ENCODE measurements around the gene SSH3. TPM values are rescaled to one million over a fixed set of nuclear protein-coding genes. Genes with fewer than 3 reads are reported as not detected.

SSH3 gene
- total RNA-seq, 3 donors from 2014 or later (not counting 1 experiment from before 2014, with no cell fraction given): 34.3 to 42.7 (median 38.1) TPM

DNA sequence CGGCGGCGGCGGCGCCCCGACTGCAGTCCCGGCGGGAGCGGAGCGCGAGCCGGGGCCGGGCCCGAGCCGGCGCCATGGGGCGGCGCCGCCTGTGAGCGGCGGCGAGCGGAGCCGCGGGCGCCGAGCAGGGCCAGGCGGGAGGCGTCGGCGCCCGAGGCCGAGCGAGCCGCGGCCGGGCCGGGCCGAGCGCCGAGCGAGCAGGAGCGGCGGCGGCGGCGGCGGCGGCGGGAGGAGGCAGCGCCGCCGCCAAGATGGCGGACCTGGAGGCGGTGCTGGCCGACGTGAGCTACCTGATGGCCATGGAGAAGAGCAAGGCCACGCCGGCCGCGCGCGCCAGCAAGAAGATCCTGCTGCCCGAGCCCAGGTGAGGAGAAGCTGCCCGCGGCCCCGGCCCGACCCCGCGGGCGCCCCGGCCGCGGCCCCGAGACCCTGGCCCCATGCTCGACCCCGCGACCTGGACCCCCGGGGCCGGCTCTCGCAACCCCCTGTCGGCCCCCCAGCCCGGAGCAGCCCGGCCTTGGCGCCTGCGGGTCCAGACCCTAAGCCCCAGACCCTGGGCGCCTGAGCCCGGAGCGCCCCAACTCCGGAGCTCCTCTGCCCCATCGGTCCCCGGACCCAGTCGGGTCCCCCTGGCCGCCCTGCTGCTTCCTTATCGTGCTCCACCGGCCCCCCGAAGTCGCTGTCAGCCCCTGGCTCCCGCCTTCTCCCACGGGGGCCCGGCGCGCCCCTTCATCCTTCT lies 36.7 kb upstream of the SSH3 start, which contains the start of gene GRK2:
Gene GRK2, plus strand, starts transcription at position 25 of the 739 bp plus-strand sequence. Its CDS starts 227 bp downstream, at position 252.
- no peaks in the 10 kb centered on the region for H3K9me3 Mint-ChIP-seq
- H3K27ac ChIP-seq (ENCODE audit: low read length): peak within 1 kb of the TSS; percentile 95
- H3K36me3 Mint-ChIP-seq: no peaks in the 10 kb centered on the region
- ATAC-seq: peak; percentile 27 to 44 (median 33)
- H3K36me3 ChIP-seq (ENCODE audit: control insufficient read depth, insufficient read depth, low read length): peaks cover 18% of the 10 kb centered on the region
- peaks cover 65 to 80% of the 10 kb centered on the region in 2 donors for H3K4me1 Mint-ChIP-seq
- WGBS (ENCODE audit: insufficient coverage): under 1% methylated on average over 103 of the region's 103 CpGs
- H3K27ac Mint-ChIP-seq: peak within 1 kb of the TSS; percentile 96 to 97
- intact Hi-C loops (cut with micrococcal nuclease): loop anchor here (1.0 to 5.0 kb wide), 3 partner anchors 51 to 241 kb away; partner anchors contain the start of genes CDK2AP2, CLCF1 and PITPNM1
- H3K4me3 Mint-ChIP-seq: peak within 1 kb of the TSS; percentile 97
- peak in 1 of 2 donors; percentile 74 for DNase-seq
- H3K27me3 Mint-ChIP-seq (ENCODE audit: low read depth in 2 of 2): peaks cover 0 to 3% of the 10 kb centered on the region in 2 donors
- H3K4me1 ChIP-seq (ENCODE audit: control insufficient read depth, insufficient read depth, low read length): peaks cover 75% of the 10 kb centered on the region
- no peaks in the 10 kb centered on the region for H3K9me3 ChIP-seq (ENCODE audit: control insufficient read depth, insufficient read depth, low read length)
- no peaks in the 10 kb centered on the region for H3K27me3 ChIP-seq (ENCODE audit: control insufficient read depth, insufficient read depth, low read length)
- TF ChIP-seq CTCF (IDR thresholded peaks at IDR 0.05): no peak
- peak within 1 kb of the TSS; percentile 91 for H3K4me3 ChIP-seq (ENCODE audit: low read length)

DNA sequence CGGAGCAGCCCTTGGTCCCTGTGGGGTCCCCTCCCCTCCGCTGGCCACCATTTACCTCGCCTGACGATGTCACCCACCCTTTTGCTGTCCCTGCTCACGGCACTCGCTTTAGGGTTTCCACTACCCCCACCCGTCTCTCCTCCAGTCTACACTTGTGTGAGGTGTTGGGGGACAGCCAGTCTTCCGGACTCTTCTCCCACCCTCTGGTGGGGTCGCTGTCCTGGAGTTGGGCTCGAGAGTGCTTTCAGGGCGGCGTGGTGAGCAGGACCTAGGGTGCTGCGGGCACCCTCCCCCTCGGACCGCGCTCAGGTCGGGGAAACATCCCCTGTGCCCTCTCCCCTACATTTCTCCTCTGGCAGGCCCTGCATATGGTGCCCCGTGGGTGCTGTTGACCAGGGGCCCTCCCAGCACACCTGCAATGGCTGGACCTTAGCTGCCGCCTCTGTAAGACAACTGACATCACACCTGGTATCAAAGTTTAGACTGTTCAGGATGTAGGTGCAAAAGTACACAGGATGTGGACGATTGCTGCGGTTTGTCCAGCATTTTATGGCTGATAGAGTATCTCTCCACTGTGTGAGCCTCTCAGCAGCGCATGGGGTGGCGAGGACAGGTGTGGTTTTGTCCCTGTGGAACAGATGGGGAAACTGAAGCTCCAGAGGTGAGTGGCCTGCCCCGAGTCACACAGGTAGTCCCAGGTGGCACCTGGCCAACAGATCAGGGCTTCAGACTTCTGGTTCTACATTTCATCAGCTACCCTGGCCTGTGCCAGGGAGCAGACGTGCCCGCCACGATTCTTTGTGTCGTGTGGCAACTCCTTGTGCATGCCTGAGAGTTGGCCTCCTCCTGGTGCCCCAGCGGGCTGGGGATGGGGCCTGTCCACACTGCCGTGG lies 35.9 kb upstream of the SSH3 start:
- no peaks in the 10 kb centered on the region for H3K27me3 Mint-ChIP-seq (ENCODE audit: low read depth in 2 of 2)
- no peaks in the 10 kb centered on the region for H3K9me3 ChIP-seq (ENCODE audit: control insufficient read depth, insufficient read depth, low read length)
- TF ChIP-seq CTCF (IDR thresholded peaks at IDR 0.05): no peak
- WGBS (ENCODE audit: insufficient coverage): under 1% methylated on average over 30 of the region's 30 CpGs
- peaks cover 66 to 82% of the 10 kb centered on the region in 2 donors for H3K4me1 Mint-ChIP-seq
- peak; percentile 2 to 5 (median 3) for ATAC-seq
- DNase-seq: peak; percentile 49 to 52
- H3K27me3 ChIP-seq (ENCODE audit: control insufficient read depth, insufficient read depth, low read length): no peaks in the 10 kb centered on the region
- no peaks in the 10 kb centered on the region for H3K36me3 Mint-ChIP-seq
- peaks cover 25% of the 10 kb centered on the region for H3K36me3 ChIP-seq (ENCODE audit: control insufficient read depth, insufficient read depth, low read length)
- peak overlapping the region; percentile 97 for H3K4me3 Mint-ChIP-seq
- intact Hi-C loops (cut with micrococcal nuclease): loop anchor here (1.0 to 5.0 kb wide), 6 partner anchors 10 to 240 kb away; partner anchors contain the start of genes CDK2AP2, CLCF1 and PITPNM1
- peaks cover 75% of the 10 kb centered on the region for H3K4me1 ChIP-seq (ENCODE audit: control insufficient read depth, insufficient read depth, low read length)
- peak overlapping the region; percentile 91 for H3K4me3 ChIP-seq (ENCODE audit: low read length)
- no peaks in the 10 kb centered on the region for H3K9me3 Mint-ChIP-seq
- peak overlapping the region; percentile 96 to 97 for H3K27ac Mint-ChIP-seq
- peak overlapping the region; percentile 95 for H3K27ac ChIP-seq (ENCODE audit: low read length)

DNA sequence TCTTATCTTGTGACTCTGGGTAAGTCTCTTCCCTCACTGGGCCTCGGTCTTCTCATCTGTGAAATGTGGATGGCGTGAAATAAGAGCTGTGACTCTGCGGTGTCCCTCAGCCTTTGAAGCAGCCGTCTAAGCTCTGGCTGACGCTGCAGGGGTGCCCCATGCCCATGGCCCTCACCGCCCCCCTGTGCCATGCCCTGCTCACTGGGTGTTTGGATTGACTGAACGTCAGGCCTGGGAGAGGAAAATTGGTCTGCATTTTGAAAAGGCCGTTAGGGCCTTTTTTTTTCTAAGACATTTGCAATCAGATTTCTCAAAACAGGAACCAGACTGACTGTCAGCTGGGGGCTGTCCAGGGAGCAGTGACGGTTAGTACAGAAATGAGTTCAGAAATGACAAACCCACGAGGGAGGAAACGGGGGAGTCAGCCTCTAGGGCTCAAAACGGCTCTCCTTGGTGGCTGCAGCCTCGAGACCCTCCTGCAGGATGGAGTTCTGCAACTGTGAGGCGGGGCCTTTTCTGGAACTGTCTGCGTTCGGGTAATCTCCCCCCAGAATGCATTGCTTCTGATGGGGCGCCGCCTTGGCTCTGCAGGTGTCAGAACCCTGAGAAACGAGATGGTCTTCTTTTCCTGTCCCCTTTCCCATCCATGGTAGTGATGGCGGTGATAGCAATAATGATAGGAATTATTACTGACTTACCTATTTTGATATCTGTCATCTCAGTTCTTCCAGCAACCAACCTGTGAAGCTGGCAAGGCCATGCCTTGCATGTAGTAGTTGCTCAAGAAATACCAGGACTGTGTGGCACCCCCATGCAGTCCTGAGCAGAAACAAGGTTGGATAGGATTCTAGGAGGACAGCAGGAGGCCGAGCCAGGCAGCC lies 35.0 kb upstream of the SSH3 start:
- Histone ChIP-seq H3K27me3 (ENCODE audit: control insufficient read depth, insufficient read depth, low read length) (no peaks in the 10 kb centered on the region), H3K4me1 (ENCODE audit: control insufficient read depth, insufficient read depth, low read length) (peaks cover 75% of the 10 kb centered on the region), H3K27ac (ENCODE audit: low read length) (peak overlapping the region; percentile 95), H3K36me3 (ENCODE audit: control insufficient read depth, insufficient read depth, low read length) (peaks cover 34% of the 10 kb centered on the region), H3K4me3 (ENCODE audit: low read length) (peak overlapping the region; percentile 91), H3K9me3 (ENCODE audit: control insufficient read depth, insufficient read depth, low read length) (no peaks in the 10 kb centered on the region)
- intact Hi-C loops (cut with micrococcal nuclease): loop anchor here (1.0 to 5.0 kb wide), 5 partner anchors 9 to 239 kb away; partner anchors contain the start of genes CDK2AP2, CLCF1 and PITPNM1
- H3K27ac Mint-ChIP-seq: peak overlapping the region; percentile 96 to 97
- no peaks in the 10 kb centered on the region for H3K27me3 Mint-ChIP-seq (ENCODE audit: low read depth in 2 of 2)
- peak overlapping the region; percentile 97 for H3K4me3 Mint-ChIP-seq
- ATAC-seq (peak; percentile 53 to 72 (median 68)), DNase-seq (peak; percentile 69 to 84)
- no peaks in the 10 kb centered on the region for H3K9me3 Mint-ChIP-seq
- under 1% methylated on average over 19 of the region's 21 CpGs for WGBS (ENCODE audit: insufficient coverage)
- H3K4me1 Mint-ChIP-seq: peaks cover 65 to 78% of the 10 kb centered on the region in 2 donors
- no peaks in the 10 kb centered on the region for H3K36me3 Mint-ChIP-seq
- TF ChIP-seq CTCF (IDR thresholded peaks at IDR 0.05): no peak
